Central memory CD4-positive, alpha-beta T cell (primary cell): ENCODE data around the gene NEK4.
"Not testable (repeated sequence)": the region's sequence is repeated elsewhere in the genome, so short reads cannot be mapped to it uniquely, and the experiment has no call there.

Source experiments
- DNase-seq: peaks from one replicate; pipeline ENCODE4 v3.0.0; 2022

Gene NEK4

DNA sequence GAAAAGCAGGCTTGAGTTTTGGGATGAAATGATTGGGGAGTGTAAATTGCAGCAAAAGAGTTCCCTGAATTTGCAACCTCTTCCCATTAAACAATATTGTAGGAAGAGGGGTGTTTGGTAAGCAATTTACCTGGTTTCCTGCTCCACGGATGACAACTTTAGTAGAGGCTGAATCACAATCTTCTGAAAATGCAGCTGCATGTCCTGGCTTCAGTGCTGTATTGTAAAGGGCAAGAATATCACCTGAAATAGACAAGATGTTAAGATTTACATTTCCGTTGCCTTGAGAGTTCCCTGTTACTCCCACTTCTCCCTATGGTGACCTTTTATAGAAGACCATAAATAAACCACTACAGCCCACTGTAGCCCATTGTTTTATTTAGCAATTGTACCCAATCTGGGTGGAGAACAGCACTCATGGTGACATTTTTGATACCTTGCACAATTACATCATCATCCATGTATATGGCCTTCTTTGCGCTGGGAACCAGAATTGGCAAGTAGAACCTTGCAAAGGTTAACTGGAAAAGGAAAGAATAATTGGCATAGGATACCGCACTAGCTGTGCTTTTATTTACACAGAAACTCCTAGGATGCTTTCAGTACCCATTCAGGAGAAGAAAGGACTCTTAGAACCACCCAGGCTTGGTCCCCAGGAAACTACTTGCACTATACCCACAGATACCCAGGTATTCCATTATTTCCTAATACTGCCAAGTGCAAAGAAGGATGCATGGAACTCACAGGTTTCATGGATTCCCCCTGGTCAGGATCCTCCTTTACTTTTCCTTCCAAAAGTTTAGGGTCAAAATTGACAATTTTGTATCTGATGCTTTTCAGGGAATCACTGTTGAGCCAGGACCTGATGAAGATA, 74.7 kb downstream of the NEK4 start:
- DNase-seq, result no peak

DNA sequence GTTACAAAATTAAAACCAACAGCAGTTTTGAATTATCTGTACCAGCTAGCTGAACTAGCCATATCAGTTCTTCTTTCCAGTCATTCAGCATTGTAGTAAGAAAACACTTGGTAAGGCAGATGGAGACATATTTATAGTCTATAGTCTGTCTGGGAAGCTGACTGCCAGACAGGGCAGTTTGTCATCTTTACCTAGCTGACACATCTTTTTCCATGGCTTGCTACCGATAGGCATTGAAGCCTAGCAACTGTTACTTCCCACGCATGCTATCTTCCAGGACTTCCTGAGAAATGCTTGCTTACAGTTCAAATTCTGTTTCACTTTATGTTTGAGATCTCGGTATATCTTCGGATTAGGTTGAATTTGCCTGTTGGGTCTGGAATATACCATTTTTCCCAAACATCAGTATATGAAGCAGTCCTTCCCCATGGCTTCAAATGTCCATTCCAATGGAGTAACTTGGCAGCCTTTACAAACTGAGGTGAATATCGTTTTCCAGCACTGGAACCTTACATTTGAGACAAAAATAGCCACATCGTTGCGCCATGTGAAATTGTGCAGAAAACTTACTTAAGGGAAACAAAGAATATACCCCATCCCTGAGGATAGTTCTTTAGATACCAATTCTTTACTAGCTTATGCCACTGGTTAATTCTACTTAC, 76.1 kb downstream of the NEK4 start:
- DNase-seq, result no peak

DNA sequence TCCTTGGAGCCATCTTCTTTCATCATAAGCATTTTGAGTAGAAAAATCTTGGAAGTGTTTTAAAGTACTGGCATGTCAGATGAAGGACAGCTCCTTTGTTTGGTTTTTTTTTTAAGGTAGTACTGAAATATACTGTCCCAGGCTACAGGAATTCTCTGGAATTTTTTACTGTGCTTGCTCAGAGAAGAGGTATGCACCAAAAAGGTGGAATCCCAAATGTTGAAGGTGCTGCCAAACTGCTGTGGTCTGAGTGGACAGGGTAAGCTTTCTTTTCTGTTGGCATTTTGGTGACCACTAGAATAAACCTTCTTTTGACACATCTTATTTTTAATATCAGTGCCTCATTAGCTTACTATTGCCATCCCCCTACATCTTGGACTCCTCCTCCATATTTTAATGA, 77.7 kb downstream of the NEK4 start:
- no peak for DNase-seq

DNA sequence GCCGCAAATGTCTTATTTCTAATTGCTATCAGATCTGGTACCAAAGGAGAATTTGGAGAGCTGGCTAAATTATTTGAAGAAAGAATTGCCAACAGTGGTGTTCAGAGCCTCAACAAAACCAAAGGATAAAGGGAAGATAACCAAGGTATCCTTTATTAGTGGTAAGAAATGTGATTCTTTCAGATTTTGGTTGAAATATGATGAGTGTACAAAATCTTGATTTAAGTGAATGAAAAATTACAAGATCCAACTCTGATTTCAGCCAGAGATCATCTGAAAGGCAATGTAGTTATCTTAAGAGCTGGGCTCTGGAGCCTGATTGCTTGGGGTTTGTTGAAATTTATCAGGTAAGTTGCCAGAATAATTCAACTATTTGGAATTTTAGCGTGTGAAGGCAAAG, 80.2 kb downstream of the NEK4 start:
- DNase-seq, result no peak

DNA sequence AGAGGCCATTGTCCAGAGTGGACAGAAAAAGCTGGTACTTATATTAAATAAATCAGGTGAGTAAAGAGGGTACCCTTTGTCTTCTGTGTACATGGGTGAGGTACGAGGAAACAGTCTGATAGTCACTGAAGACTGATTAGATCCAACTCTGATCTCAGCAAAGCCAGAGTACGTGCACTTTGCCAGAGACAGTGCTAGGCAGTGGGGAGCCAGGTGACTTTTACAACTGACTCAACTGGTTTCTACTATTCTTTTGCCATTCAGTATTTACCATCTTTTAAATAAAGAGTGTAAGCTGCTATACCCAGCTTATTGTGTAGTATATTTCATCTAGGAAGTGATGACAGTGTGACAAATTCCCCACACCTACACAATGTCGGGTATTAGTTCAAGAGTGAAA, 81.6 kb downstream of the NEK4 start:
- DNase-seq, result no peak

DNA sequence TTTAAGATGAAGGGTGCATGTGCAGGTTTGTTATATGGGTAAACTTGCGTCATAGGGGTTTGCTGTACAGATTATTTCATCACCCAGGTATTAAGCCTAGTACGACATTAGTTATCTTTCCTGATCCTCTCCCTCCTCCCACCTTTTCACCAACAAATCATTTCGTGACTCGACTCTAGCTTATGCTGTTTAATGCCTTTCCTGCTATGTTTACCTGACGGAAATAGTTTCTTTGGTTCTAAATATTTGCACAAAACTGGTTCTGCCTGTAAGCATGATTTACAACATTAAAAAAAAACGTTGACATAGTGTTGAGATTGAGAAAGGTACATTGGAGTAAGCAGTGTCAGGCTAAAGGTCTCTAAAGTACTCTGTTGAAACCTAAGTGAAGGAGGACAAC, 82.5 kb downstream of the NEK4 start:
- DNase-seq, result no peak

DNA sequence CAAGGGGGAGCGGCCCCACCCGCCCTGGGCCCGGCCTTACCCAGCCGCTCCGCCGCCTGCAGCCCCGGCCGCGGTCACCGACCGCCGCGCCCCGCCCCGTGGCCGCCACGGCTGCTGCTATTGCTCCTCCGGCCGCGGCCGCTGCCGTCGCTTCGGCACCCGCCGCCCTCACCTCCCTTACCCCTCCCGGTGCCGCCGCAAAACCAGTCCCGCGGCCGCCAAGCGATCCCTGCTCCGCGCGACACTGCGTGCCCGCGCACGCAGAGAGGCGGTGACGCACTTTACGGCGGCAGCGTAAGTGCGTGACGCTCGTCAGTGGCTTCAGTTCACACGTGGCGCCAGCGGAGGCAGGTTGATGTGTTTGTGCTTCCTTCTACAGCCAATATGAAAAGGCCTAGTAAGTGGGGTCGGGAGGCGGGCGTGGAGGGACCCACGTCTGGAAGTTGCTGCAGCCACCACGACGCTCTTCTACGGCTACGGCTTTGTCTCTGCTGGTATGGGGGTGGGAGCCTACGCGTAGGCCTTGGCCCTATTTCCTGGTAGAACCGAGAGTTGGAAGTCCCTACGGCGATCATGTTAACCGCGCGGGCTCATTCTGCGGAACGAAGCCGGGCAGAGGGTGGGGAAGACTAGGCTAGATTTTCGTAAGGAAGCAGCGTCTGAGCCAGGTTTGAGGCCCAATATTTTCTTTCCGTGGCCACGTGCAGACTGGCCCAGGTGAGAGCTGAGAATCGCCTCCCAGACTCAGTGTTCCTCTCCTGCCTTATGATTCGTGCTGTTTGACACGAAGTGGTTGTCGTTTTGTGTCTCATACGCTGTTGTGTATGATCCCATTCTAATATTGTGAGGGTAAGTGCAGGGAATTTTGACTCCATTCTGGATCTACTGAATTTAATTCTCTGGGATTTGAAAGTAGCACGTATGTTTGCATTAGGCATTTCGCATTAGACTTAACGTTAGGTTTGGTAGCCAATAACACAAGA, 84.7 kb downstream of the NEK4 start, which contains the start of the genes GNL3 and PBRM1:
TSS of gene GNL3 (plus strand) at position 324 of the 983 bp plus-strand sequence. CDS start at position 385, 61 bp downstream.
TSS of gene PBRM1 (minus strand) at position 205 of the 983 bp plus-strand sequence.
- DNase-seq, result peak; percentile 94

DNA sequence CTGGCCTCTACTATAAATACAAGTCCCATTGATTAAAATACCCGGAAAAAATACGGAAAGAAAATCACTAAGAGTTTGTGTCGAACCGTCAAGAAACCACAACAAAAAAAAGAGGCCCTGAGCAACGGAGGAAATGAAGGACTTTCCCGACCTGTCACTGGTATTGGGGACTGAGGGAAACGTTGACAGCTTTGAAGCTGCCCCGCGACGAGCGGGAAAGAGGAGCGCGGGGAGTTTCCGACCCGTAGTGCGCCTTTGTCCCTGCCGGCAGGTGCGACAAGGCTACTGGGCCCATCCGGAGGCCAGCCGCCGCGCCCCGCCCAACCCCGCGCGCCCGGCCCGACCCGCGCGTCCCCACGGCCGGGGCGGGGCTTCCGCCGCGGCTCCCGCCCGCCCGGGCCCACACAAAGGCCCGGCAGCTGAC, 85.4 kb downstream of the NEK4 start:
- peak; percentile 73 for DNase-seq

DNA sequence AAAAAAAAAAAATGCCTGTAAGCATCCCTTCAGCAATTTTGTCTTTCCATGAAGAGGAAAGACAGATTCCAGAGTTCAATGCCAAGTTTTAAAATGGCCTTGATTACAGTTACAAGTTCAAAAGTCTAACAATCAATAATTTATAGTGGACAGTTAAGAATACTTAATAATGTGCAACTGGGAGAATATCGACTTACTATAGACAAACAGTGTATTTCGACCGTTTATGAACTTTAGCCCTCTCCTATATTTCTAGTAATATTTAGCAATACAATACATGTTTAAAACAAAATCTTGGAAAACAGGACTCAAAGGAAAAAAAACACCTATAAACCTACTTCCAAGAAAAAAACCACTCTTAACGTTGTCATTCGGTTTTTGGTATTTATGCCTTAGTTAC, 86.6 kb downstream of the NEK4 start:
- DNase-seq, result no peak

DNA sequence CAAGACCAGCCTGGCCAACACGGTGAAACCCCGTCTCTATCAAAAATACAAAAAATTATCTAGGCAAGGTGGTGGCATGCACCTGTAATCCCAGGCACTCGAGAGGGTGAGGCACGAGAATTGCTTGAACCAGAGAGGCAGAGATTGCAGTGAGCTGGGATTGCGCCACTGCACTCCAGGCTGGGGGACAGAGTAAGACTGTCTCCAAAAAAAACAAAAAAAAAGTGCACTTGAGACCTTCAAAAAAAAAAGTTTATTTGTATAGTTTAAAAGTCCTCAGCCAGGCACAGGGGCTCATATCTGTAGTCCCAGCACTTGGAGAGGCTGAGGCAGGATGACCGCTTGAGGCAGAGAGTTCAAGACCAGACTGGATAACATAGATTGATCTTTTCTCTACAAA, 87.1 kb downstream of the NEK4 start:
- DNase-seq, result no peak

DNA sequence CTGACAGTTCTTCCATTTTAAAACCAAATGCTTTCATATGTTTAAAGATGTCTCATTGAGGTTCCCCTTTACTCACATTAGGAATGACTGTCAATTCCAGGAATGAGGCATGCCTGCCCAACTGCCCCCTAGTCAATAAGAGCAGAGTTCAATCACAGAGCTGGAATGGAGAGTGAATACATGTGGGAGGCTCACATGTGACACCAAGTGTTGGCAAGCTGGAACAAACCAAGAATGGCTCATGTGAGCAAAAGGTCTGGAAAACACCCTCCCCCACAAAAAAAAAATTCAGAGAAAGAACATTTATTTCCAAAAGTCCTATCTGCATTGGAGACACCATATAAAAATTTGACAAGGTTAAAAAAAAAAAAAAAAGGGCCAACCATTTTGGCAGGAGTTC, 88.7 kb downstream of the NEK4 start:
- no peak for DNase-seq

DNA sequence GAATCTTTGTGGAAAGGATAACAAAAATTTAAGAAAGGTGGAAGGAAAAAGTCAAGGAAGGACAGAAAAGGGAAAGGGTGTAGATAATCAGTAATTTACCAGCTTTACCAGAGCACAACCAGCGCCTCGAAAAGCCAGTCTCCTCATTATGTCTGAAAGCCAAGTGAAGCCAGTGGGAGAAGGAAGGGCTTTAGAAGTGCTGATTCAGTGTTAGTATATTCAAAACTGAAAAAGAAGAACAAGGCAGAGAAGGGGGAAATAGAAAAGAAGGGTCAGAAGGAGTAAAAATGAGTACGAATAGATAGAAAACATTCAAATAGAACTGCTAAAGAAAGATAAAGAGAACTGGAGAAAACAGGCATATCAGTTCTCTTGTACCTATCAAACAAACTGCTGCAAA, 89.1 kb downstream of the NEK4 start:
- no peak for DNase-seq

DNA sequence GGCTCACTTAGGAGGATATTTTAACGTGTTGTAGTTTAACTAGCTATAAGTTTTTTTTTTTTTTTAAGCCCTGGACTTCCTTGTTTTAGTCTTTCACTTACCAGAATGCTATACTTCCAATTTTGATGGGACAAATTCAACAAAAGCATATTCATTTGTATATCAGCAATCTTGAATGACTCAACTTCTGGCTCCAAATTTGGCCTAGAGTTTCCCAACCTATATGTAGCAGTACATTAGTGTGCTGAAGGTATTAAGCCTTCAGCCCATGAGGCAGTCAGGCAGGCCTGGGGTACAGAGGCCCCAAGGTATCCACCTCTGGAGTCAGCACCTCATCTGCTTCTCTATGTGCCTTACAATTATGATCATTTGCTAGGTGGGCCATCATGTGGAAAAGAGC, 90.9 kb downstream of the NEK4 start:
- no peak for DNase-seq

DNA sequence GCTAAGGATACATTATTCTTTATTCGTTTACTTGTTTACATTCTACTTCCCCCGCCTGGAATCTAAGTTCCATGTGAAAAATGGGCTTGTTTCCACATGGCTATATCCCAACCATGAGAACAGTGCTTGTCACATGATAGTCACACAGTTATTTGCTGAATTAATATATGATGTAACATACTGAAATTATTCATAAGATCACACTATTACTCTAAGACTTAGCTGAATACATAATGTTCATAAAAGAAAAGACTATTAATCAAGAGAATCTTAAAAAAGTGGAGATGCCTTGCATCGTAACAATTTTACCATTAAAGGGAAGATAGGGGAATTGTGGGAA, 91.6 kb downstream of the NEK4 start:
- no peak for DNase-seq

DNA sequence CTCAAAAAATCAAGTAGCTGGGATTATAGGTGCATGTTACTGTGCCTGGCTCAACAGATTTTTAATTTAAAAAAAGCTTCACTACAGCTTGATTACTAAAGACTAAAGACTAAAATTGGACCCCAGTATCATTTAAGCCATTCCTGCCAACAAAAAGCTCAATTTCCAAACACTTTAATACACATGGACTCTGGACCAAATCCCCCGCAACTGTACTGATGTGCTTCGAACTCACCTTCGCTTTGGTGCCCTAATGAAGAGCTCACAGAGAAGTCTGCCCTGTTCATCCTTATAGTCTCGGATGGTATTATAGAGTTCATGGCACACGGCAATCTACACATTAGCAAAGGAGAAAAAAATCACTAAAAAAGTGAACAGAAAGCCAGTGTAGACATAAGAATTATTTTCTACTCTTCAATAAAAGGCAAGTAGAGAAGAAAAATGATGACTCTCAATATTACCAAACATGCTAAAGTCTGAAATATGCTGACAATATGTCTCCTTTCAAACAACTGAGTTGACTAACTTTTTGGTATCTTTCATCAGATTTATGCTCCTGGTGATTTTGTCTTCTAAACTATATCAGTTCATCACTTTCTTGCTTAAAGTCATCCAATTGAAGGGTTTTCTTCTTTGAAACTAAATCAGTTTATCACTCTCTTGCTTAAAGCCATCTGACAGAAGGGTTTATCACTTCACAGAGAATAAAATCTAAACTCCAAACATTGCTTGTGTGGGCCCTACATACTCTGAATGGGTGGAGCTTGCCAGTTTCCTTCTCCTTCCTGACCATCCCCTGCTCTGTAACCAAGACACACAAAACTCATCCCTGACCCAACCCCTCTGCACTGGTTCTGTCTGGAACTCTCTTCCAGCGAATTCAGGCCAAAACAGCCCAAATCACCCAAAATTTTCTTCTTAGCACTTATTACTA, 92.2 kb downstream of the NEK4 start:
- DNase-seq, result no peak

DNA sequence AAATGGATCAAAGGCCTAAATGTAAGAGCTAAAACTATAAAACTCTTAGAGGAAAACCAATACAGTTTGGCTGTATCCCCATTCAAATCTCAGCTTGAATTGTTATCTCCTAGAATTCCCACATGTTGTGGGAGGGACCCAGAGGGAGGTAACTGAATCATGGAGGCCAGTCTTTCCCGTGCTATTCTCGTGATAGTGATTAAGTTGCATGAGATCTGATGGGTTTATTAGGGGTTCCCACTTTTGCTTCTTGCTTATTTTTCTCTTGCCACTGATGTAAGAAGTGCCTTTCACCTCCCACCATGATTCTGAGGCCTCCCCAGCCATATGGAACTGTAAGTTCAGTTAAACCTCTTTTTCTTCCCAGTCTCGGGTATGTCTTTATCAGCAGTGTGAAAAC, 94.5 kb downstream of the NEK4 start:
- not testable (repeated sequence) for DNase-seq

DNA sequence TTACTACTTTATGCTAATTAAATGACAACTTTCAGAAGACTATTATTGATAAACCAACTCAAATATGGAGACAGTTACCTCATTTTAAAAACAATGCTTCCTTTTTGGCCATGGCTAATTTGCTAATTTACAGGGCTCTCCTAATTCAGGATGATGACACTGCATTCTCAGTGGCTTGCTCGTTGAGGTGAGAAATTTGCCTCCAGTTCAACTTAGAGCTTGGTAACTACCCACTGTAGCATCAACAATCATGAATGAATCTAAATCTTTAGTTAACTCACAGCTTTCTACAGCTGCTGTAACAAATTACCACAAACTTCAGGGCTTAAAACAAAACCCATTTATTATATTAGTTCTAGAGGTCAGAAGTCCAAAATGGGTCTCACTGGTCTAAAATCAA, 99.1 kb downstream of the NEK4 start:
- DNase-seq, result no peak

DNA sequence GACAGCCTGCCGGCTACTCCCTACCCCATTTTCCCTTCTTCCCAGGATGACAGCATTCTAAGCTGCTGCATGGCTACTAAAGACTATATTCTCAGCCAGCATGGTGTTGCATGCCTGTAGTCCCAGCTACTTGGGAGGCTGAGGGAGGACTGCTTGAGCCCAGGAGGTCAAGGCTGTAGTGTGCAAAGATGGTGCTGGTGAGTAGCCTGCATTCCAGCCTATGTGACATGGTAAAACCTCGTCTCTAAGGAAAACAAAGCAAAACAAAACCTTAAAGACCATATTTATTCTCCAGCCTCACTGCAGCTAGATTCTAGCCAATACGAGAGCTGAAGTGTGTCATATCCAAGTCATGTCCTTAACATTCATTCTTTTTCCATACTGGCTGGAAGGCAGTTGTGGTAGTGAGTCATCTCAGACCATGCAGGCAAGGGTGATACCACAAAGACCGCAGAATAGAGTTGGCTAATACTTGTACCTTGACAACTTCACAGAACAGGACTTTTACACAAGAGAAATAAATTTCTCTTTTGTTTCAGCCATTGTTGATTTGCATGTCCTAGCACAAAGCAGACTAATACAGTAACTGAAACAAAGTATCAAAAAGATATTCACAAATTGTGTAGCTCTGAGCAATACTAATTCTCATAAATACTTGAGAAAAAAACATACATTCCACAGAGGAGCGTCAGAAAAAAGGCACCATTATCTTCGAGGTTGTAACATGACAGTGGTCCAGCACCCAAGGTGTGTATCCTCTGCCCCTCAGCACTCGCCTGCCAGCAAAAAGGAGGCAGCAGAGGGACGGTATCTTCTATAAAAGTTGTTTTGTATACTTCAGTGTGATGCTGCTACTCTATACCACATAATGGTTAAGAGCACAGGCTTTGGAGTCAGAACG, 99.9 kb downstream of the NEK4 start:
- peak; percentile 10 for DNase-seq

DNA sequence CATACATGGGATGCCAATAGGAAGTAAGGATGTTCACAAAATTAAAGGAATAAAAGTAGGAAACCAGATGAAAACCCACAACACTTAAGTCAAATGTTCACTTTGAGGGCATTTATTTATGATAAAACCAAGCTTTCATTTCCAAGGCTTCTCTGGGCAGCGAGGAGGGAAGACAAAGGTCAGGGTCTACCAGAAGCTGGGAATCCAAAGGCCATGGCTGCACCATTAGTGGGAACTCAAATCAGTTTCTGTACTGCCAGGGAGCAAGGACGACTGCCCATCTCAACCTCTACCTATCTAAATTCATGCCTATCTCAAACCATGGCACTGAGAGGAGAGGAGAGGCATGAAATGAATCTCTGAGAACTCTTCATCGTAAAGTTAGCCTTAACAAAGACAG, 107.6 kb downstream of the NEK4 start:
- DNase-seq, result no peak

DNA sequence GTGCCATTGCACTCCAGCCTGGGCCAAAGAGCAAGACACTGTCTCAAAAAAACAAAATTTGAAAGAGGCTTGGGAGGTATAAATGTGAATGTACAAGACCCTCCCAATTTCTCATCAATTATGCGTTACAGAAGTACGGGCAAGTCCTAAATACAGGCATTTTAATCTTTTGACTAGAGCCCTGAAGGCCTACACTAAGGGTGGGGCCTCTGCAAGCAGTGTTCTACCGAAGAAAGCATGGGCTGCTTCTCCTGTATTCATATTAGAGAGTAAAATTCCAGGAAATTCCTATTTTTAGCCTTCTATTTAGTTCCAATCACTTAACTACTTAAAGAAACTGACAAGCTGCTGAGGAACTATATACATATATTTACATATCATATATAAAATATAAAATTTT, 110.7 kb downstream of the NEK4 start:
- DNase-seq, result no peak
